ENCODE results near the gene SETD9. TPM values are rescaled to one million over a fixed set of nuclear protein-coding genes. Genes with fewer than 3 reads are reported as not detected.
A peak's percentile ranks its signal among the peaks of the same experiment; 100 is the strongest.

SETD9 gene
- 10.7 TPM for polyA plus RNA-seq (2013, experiment 1 of 2)
- polyA plus RNA-seq (2013, experiment 2 of 2): 10.9 TPM

- peaks cover 8% of the 10 kb centered on the region for H3K4me1 ChIP-seq (ENCODE audit: control insufficient read depth, insufficient read depth, low read length, poor library complexity, severe bottlenecking)
- peak within 1 kb of the TSS; percentile 97 for H3K27ac ChIP-seq (ENCODE audit: low read depth, low read length, severe bottlenecking)
- 1 to 2% methylated on average over 44 to 67 of the region's 84 CpGs for WGBS, 2 experiments (ENCODE audit: insufficient coverage in 2 of 2)
- H3K9me3 ChIP-seq (ENCODE audit: control insufficient read depth, low read length): no peaks in the 10 kb centered on the region
- H3K36me3 ChIP-seq (ENCODE audit: control insufficient read depth, insufficient read depth, low read length): peaks cover 7% of the 10 kb centered on the region
- H3K4me3 ChIP-seq (ENCODE audit: extremely low read depth, insufficient read depth, low read length, poor library complexity, severe bottlenecking): peak within 1 kb of the TSS; percentile 57
These were observed at the start of gene SETD9 for GRCh38 chr5:56909294-56910209. Gene SETD9, plus strand, starts transcription at chr5:56909596. Its CDS starts 50 bp downstream, at chr5:56909646.

GRCh38 chr5:56861893-56862485, 47.4 kb upstream of the SETD9 start:
- Histone ChIP-seq H3K9me3 (ENCODE audit: control insufficient read depth, low read length) (no peaks in the 10 kb centered on the region), H3K4me1 (ENCODE audit: control insufficient read depth, insufficient read depth, low read length, poor library complexity, severe bottlenecking) (no peaks in the 10 kb centered on the region), H3K27ac (ENCODE audit: low read depth, low read length, severe bottlenecking) (no peak overlapping the region), H3K4me3 (ENCODE audit: extremely low read depth, insufficient read depth, low read length, poor library complexity, severe bottlenecking) (no peak overlapping the region), H3K36me3 (ENCODE audit: control insufficient read depth, insufficient read depth, low read length) (peaks cover 85% of the 10 kb centered on the region)
- 92 to 100% methylated on average over 2 to 3 of the region's 4 CpGs for WGBS, 2 experiments (ENCODE audit: insufficient coverage in 2 of 2)

GRCh38 chr5:56862909-56863308, 46.5 kb upstream of the SETD9 start:
- no CpG with 5 or more reads among the region's 3 CpGs for WGBS, 2 experiments (ENCODE audit: insufficient coverage in 2 of 2)
- Histone ChIP-seq H3K4me3 (ENCODE audit: extremely low read depth, insufficient read depth, low read length, poor library complexity, severe bottlenecking) (no peak overlapping the region), H3K9me3 (ENCODE audit: control insufficient read depth, low read length) (no peaks in the 10 kb centered on the region), H3K27ac (ENCODE audit: low read depth, low read length, severe bottlenecking) (no peak overlapping the region), H3K36me3 (ENCODE audit: control insufficient read depth, insufficient read depth, low read length) (peaks cover 80% of the 10 kb centered on the region), H3K4me1 (ENCODE audit: control insufficient read depth, insufficient read depth, low read length, poor library complexity, severe bottlenecking) (no peaks in the 10 kb centered on the region)

GRCh38 chr5:56871777-56872176, 37.6 kb upstream of the SETD9 start:
- WGBS, 2 experiments (ENCODE audit: insufficient coverage in 2 of 2): no CpG with 5 or more reads among the region's 2 CpGs
- no peak overlapping the region for H3K27ac ChIP-seq (ENCODE audit: low read depth, low read length, severe bottlenecking)

GRCh38 chr5:56873056-56873455, 36.3 kb upstream of the SETD9 start:
- H3K9me3 ChIP-seq (ENCODE audit: control insufficient read depth, low read length): no peaks in the 10 kb centered on the region
- H3K4me3 ChIP-seq (ENCODE audit: extremely low read depth, insufficient read depth, low read length, poor library complexity, severe bottlenecking): no peak overlapping the region
- H3K4me1 ChIP-seq (ENCODE audit: control insufficient read depth, insufficient read depth, low read length, poor library complexity, severe bottlenecking): no peaks in the 10 kb centered on the region
- no peak overlapping the region for H3K27ac ChIP-seq (ENCODE audit: low read depth, low read length, severe bottlenecking)
- 89 to 100% methylated on average over 2 of the region's 3 CpGs for WGBS, 2 experiments (ENCODE audit: insufficient coverage in 2 of 2)
- peaks cover 78% of the 10 kb centered on the region for H3K36me3 ChIP-seq (ENCODE audit: control insufficient read depth, insufficient read depth, low read length)

More at GRCh38 chr5:56871777-56872176, 37.6 kb upstream of the SETD9 start:
- H3K36me3 ChIP-seq (ENCODE audit: control insufficient read depth, insufficient read depth, low read length): peaks cover 69% of the 10 kb centered on the region
- H3K9me3 ChIP-seq (ENCODE audit: control insufficient read depth, low read length): no peaks in the 10 kb centered on the region
- H3K4me1 ChIP-seq (ENCODE audit: control insufficient read depth, insufficient read depth, low read length, poor library complexity, severe bottlenecking): no peaks in the 10 kb centered on the region
- H3K4me3 ChIP-seq (ENCODE audit: extremely low read depth, insufficient read depth, low read length, poor library complexity, severe bottlenecking): no peak overlapping the region

GRCh38 chr5:56876327-56876726, 33.1 kb upstream of the SETD9 start:
- WGBS, 2 experiments (ENCODE audit: insufficient coverage in 2 of 2): 94 to 100% methylated on average over 2 of the region's 3 CpGs
- H3K9me3 ChIP-seq (ENCODE audit: control insufficient read depth, low read length): no peaks in the 10 kb centered on the region
- peaks cover 86% of the 10 kb centered on the region for H3K36me3 ChIP-seq (ENCODE audit: control insufficient read depth, insufficient read depth, low read length)
- H3K4me1 ChIP-seq (ENCODE audit: control insufficient read depth, insufficient read depth, low read length, poor library complexity, severe bottlenecking): no peaks in the 10 kb centered on the region
- no peak overlapping the region for H3K4me3 ChIP-seq (ENCODE audit: extremely low read depth, insufficient read depth, low read length, poor library complexity, severe bottlenecking)
- H3K27ac ChIP-seq (ENCODE audit: low read depth, low read length, severe bottlenecking): no peak overlapping the region

- Histone ChIP-seq H3K4me3 (ENCODE audit: extremely low read depth, insufficient read depth, low read length, poor library complexity, severe bottlenecking) (no peak overlapping the region), H3K27ac (ENCODE audit: low read depth, low read length, severe bottlenecking) (no peak overlapping the region), H3K4me1 (ENCODE audit: control insufficient read depth, insufficient read depth, low read length, poor library complexity, severe bottlenecking) (peaks cover 3% of the 10 kb centered on the region), H3K9me3 (ENCODE audit: control insufficient read depth, low read length) (no peaks in the 10 kb centered on the region), H3K36me3 (ENCODE audit: control insufficient read depth, insufficient read depth, low read length) (peaks cover 91% of the 10 kb centered on the region)
- WGBS, 2 experiments (ENCODE audit: insufficient coverage in 2 of 2): 78 to 100% methylated on average over 4 of the region's 5 CpGs
These were observed 27.8 kb upstream of the SETD9 start for GRCh38 chr5:56881571-56881970.

GRCh38 chr5:56893251-56893951, 16.0 kb upstream of the SETD9 start:
- H3K9me3 ChIP-seq (ENCODE audit: control insufficient read depth, low read length): no peaks in the 10 kb centered on the region
- H3K4me3 ChIP-seq (ENCODE audit: extremely low read depth, insufficient read depth, low read length, poor library complexity, severe bottlenecking): no peak overlapping the region
- no peak overlapping the region for H3K27ac ChIP-seq (ENCODE audit: low read depth, low read length, severe bottlenecking)
- H3K4me1 ChIP-seq (ENCODE audit: control insufficient read depth, insufficient read depth, low read length, poor library complexity, severe bottlenecking): no peaks in the 10 kb centered on the region
- peaks cover 61% of the 10 kb centered on the region for H3K36me3 ChIP-seq (ENCODE audit: control insufficient read depth, insufficient read depth, low read length)
- WGBS, 2 experiments (ENCODE audit: insufficient coverage in 2 of 2): 98 to 100% methylated on average over 5 of the region's 5 CpGs

GRCh38 chr5:56896763-56897162, 12.6 kb upstream of the SETD9 start:
- Histone ChIP-seq H3K9me3 (ENCODE audit: control insufficient read depth, low read length) (no peaks in the 10 kb centered on the region), H3K27ac (ENCODE audit: low read depth, low read length, severe bottlenecking) (no peak overlapping the region), H3K4me1 (ENCODE audit: control insufficient read depth, insufficient read depth, low read length, poor library complexity, severe bottlenecking) (peaks cover 6% of the 10 kb centered on the region), H3K36me3 (ENCODE audit: control insufficient read depth, insufficient read depth, low read length) (peaks cover 30% of the 10 kb centered on the region), H3K4me3 (ENCODE audit: extremely low read depth, insufficient read depth, low read length, poor library complexity, severe bottlenecking) (no peak overlapping the region)
- WGBS, 2 experiments (ENCODE audit: insufficient coverage in 2 of 2): 100% methylated on average over 1 to 2 of the region's 4 CpGs

GRCh38 chr5:56898213-56898612, 11.2 kb upstream of the SETD9 start:
- Histone ChIP-seq H3K4me3 (ENCODE audit: extremely low read depth, insufficient read depth, low read length, poor library complexity, severe bottlenecking) (no peak overlapping the region), H3K4me1 (ENCODE audit: control insufficient read depth, insufficient read depth, low read length, poor library complexity, severe bottlenecking) (peaks cover 6% of the 10 kb centered on the region), H3K9me3 (ENCODE audit: control insufficient read depth, low read length) (no peaks in the 10 kb centered on the region), H3K27ac (ENCODE audit: low read depth, low read length, severe bottlenecking) (no peak overlapping the region), H3K36me3 (ENCODE audit: control insufficient read depth, insufficient read depth, low read length) (peaks cover 27% of the 10 kb centered on the region)
- 100% methylated on average over 2 of the region's 4 CpGs; no CpG with 5 or more reads in 1 of the 2 experiments for WGBS, 2 experiments (ENCODE audit: insufficient coverage in 2 of 2)

All from mesodermal cell (in vitro differentiated cells).